Testis (tissue), 3 donors: ENCODE results near the gene DSC3. TPM values are rescaled to one million over a fixed set of nuclear protein-coding genes. Genes with fewer than 3 reads are reported as not detected.

ENCODE experiments used
- polyA plus RNA-seq: library from polyadenylated mRNA; stranded (reverse); fragments of 350-450 nt; fragmentation: Illumina TruSeq; extraction: RNeasy Lipid Tissue Mini Kit (QIAGEN cat#74804); gene quantifications from one replicate; pipeline ENCODE4 v1.2.3, GENCODE V29; 2014; ENCODE audit warnings: low read depth, low replicate concordance; ENCODE audit not compliant: insufficient read depth
- small RNA-seq, 2 donors: library from RNA; depleted of rRNA; stranded (forward); fragments of <200 nt; gene quantifications; one replicate each; pipeline ENCODE3, GENCODE V24; 2016
- total RNA-seq, 2 donors: library from RNA; depleted of rRNA; stranded (reverse); fragments of >200 nt; gene quantifications; one replicate each; pipeline ENCODE4 v1.2.3, GENCODE V29; 2016

Gene DSC3
- total and polyA plus RNA-seq, 3 donors from 2014 or later, result 0.19 to 2.0 (median 0.24) TPM

Small RNA genes lying within 50 kb of the gene (small RNA-seq; reads per million reads assigned to genes)
- 0 reads per million in 2 donors for gene RNU6-857P

Other genes with a start within 250 kb of the DSC3 start
- 1 to 10 TPM; 1.2 TPM for gene DSC2, start 59.7 kb upstream of the DSC3 start, total RNA-seq
- 2.7 TPM for gene DSC2, start 59.7 kb upstream of the DSC3 start, polyA plus RNA-seq
- under 1 TPM in 1 of 2 donors, not detected in 1; 0.12 TPM for gene DSC1, start 120.1 kb upstream of the DSC3 start, total RNA-seq
- 0.07 TPM for gene DSC1, start 120.1 kb upstream of the DSC3 start, polyA plus RNA-seq